MCF 10A (cell line): ENCODE results near the gene CBX8. TPM values are rescaled to one million over a fixed set of nuclear protein-coding genes. Genes with fewer than 3 reads are reported as not detected.

Experiments
- BruUV-seq: library from RNA; stranded (reverse); fragments of 400-500 nt; replicated peaks from 2 replicates; lab custom pipeline; 2021; lab: Mats Ljungman, UMichigan
- CTCF ChIA-PET: fragments of 300-600 bp; sonication (Branson Sonifier 250); formaldehyde crosslinking; extraction: SDS; loops from one replicate; lab custom pipeline; 2021; ENCODE audit warnings: antibody characterized with exemption, inconsistent platforms; lab: Yijun Ruan, JAX
- POLR2A ChIA-PET: fragments of 300-600, 350-650 bp; sonication (Branson Sonifier 250); formaldehyde crosslinking; extraction: SDS; loops from one replicate; lab custom pipeline; 2020; ENCODE audit warnings: antibody characterized with exemption, inconsistent platforms; lab: Yijun Ruan, JAX
- DNase-seq: peaks from one replicate; pipeline ENCODE4 v3.0.0-alpha.2; 2018; ENCODE audit not compliant: unreplicated experiment
- H3K27ac Mint-ChIP-seq: one replicate; pipeline ENCODE4 v1.8.0; 2022; ENCODE audit warnings: mild to moderate bottlenecking, low read depth, mixed read lengths; ENCODE audit not compliant: unreplicated experiment
- H3K27me3 Mint-ChIP-seq: one replicate; pipeline ENCODE4 v1.8.0; 2022; ENCODE audit warnings: mixed read lengths; ENCODE audit not compliant: insufficient read depth, unreplicated experiment
- H3K36me3 Mint-ChIP-seq: one replicate; pipeline ENCODE4 v1.8.0; 2022; ENCODE audit warnings: mild to moderate bottlenecking, moderate library complexity, mixed read lengths; ENCODE audit not compliant: insufficient read depth, unreplicated experiment
- H3K4me1 Mint-ChIP-seq: one replicate; pipeline ENCODE4 v1.8.0; 2022; ENCODE audit warnings: mixed read lengths; ENCODE audit not compliant: insufficient read depth, unreplicated experiment
- H3K4me3 Mint-ChIP-seq: one replicate; pipeline ENCODE4 v1.8.0; 2022; ENCODE audit warnings: mild to moderate bottlenecking, moderate library complexity, mixed read lengths; ENCODE audit not compliant: unreplicated experiment
- H3K9me3 Mint-ChIP-seq: one replicate; pipeline ENCODE4 v1.8.0; 2022; ENCODE audit warnings: mixed read lengths; ENCODE audit not compliant: unreplicated experiment
- CTCF ChIP-seq: fragments of 200-600 bp; IDR thresholded peaks from one replicate; pipeline ENCODE4 v1.8.0; 2022; ENCODE audit warnings: antibody characterized with exemption, mild to moderate bottlenecking; ENCODE audit not compliant: unreplicated experiment
- intact Hi-C: fragments of 100-400 bp; cut with micrococcal nuclease; formaldehyde crosslinking; loops from 2 replicates; pipeline ENCODE4 v1.14.1; 2022
- total RNA-seq: library from RNA; stranded (reverse); gene quantifications from 2 replicates; pipeline ENCODE4 v1.2.3, GENCODE V29; 2022

CBX8 gene
- total RNA-seq, 1 experiment from 2014 or later: 9.4 TPM

GRCh38 chr17:79796444-79796762, 474 bp downstream of the CBX8 start:
- peak overlapping the region; percentile 81 for H3K4me3 Mint-ChIP-seq
- ChIA-PET CTCF (interaction anchor here (0.5 to 1.0 kb wide), 4 partner anchors 40 to 120 kb away, joined by 3 to 6 read pairs (median 4); no protein-coding TSS in a partner anchor), POLR2A (interaction anchor here (0.6 to 2.1 kb wide), 14 partner anchors 9 to 750 kb away, joined by 3 to 22 read pairs (median 6); partner anchors contain the start of genes CBX2 and CBX4)
- peak overlapping the region; percentile 88 for H3K27ac Mint-ChIP-seq
- H3K4me1 Mint-ChIP-seq: peaks cover 15% of the 10 kb centered on the region
- H3K9me3 Mint-ChIP-seq: no peaks in the 10 kb centered on the region
- intact Hi-C loops: no loop called here
- no TSS peak for BruUV-seq
- DNase-seq: no peak
- H3K27me3 Mint-ChIP-seq: peaks cover 26% of the 10 kb centered on the region
- TF ChIP-seq CTCF: no peak
- peaks cover 22% of the 10 kb centered on the region for H3K36me3 Mint-ChIP-seq

- TSS peak; percentile 77 for BruUV-seq
- Mint-ChIP-seq H3K9me3 (no peaks in the 10 kb centered on the region), H3K4me3 (peak overlapping the region; percentile 81), H3K27me3 (peaks cover 26% of the 10 kb centered on the region), H3K4me1 (peaks cover 15% of the 10 kb centered on the region), H3K36me3 (peaks cover 22% of the 10 kb centered on the region), H3K27ac (no peak overlapping the region)
- no peak for TF ChIP-seq CTCF
- intact Hi-C loops: no loop called here
- CTCF ChIA-PET: no interaction called here
- DNase-seq: no peak
- POLR2A ChIA-PET: interaction anchor here (1.3 to 2.0 kb wide), 4 partner anchors 14 to 123 kb away, joined by 3 to 22 read pairs (median 8); no protein-coding TSS in a partner anchor
These were observed 958 bp downstream of the CBX8 start for GRCh38 chr17:79795795-79796443.

- peaks cover 7% of the 10 kb centered on the region for H3K4me1 Mint-ChIP-seq
- H3K9me3 Mint-ChIP-seq: no peaks in the 10 kb centered on the region
- H3K27me3 Mint-ChIP-seq: peaks cover 16% of the 10 kb centered on the region
- CTCF ChIA-PET: interaction anchor here (0.5 to 0.7 kb wide), 2 partner anchors 33 to 49 kb away, joined by 3 to 4 read pairs; no protein-coding TSS in a partner anchor
- POLR2A ChIA-PET: interaction anchor here (0.7 to 1.2 kb wide), 3 partner anchors 16 to 43 kb away, joined by 3 read pairs; no protein-coding TSS in a partner anchor
- intact Hi-C loops: no loop called here
- DNase-seq: no peak
- TF ChIP-seq CTCF: no peak
- H3K4me3 Mint-ChIP-seq: no peak overlapping the region
- BruUV-seq: TSS peak; percentile 8
- H3K36me3 Mint-ChIP-seq: peaks cover 22% of the 10 kb centered on the region
- no peak overlapping the region for H3K27ac Mint-ChIP-seq
These were observed 2.0 kb downstream of the CBX8 start for GRCh38 chr17:79794659-79795511.

- H3K4me1 Mint-ChIP-seq: no peaks in the 10 kb centered on the region
- intact Hi-C loops: no loop called here
- no peaks in the 10 kb centered on the region for H3K9me3 Mint-ChIP-seq
- DNase-seq: no peak
- no peak for TF ChIP-seq CTCF
- ChIA-PET POLR2A (interaction anchor here (1.0 to 1.2 kb wide), 2 partner anchors 18 to 42 kb away, joined by 3 read pairs; no protein-coding TSS in a partner anchor), CTCF (interaction anchor here (0.9 kb wide), 1 partner anchor 9 kb away, joined by 3 read pairs; no protein-coding TSS in a partner anchor)
- H3K27me3 Mint-ChIP-seq: peaks cover 6% of the 10 kb centered on the region
- H3K36me3 Mint-ChIP-seq: peaks cover 22% of the 10 kb centered on the region
- no TSS peak for BruUV-seq
- H3K27ac Mint-ChIP-seq: no peak overlapping the region
- no peak overlapping the region for H3K4me3 Mint-ChIP-seq
These were observed 3.0 kb downstream of the CBX8 start for GRCh38 chr17:79793924-79794304.
